ENCODE results near the gene OPRM1.

- TF ChIP-seq CTCF (IDR thresholded peaks at IDR 0.05; ENCODE audit: low read depth, low read length, missing input control) (no peak), SP1 (IDR thresholded peaks at IDR 0.05) (no peak), REST (IDR thresholded peaks at IDR 0.05) (no peak), ATF3 (IDR thresholded peaks at IDR 0.05) (no peak), RAD21 (IDR thresholded peaks at IDR 0.05) (no peak)
Observed at GRCh38 chr6:154261688-154262397, 222.8 kb downstream of the OPRM1 start.

Measured in liver (tissue), 3 donors.